ENCODE measurements around the gene SEPTIN3.
A peak's percentile ranks its signal among the peaks of the same experiment; 100 is the strongest.

Gene SEPTIN3

GRCh38 chr22:41969110-41969646, at the start of gene SEPTIN3:
TSS of gene SEPTIN3 (plus strand) at chr22:41969443. CDS start at chr22:41971493, 2,050 bp downstream.
- DNase-seq, result no peak

DNA sequence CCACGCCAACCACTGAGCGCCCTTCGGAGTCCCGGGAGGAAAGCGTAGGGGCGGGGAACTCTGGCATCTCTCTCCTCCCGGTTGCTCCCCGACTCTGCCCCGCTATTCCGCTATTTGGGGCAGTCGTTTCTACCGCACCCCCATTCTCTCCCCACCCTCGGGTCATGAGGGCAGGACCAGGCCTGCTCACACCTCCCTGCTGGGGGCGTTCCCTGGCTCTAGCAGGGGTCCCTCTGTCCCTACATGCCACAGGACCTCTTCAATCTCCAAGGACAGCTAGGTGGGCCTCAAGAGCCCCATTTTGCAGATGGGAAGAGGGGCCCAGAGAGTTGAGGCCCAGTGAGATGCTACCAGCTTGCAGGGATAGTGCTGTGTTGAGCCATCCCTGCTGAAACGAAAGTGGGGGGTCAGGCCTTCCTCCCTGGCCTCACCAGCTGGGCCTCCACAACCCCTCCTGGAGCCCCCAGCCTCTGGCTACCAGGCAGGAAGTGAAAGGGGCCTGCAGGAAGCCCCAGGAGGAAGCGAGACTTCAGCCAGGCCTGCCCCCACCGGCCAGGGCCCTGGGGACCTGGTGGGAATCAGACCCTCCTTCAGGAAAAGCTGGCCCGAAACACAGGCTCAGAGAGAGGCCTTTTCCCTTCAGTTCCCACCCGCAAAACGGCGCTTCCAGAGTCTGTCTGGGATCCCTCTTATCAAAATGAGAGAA, 48.8 kb upstream of the SEPTIN3 start:
- DNase-seq, result no peak

- DNase-seq, result no peak
Measured at GRCh38 chr22:41922328-41922727, 46.9 kb upstream of the SEPTIN3 start.

DNA sequence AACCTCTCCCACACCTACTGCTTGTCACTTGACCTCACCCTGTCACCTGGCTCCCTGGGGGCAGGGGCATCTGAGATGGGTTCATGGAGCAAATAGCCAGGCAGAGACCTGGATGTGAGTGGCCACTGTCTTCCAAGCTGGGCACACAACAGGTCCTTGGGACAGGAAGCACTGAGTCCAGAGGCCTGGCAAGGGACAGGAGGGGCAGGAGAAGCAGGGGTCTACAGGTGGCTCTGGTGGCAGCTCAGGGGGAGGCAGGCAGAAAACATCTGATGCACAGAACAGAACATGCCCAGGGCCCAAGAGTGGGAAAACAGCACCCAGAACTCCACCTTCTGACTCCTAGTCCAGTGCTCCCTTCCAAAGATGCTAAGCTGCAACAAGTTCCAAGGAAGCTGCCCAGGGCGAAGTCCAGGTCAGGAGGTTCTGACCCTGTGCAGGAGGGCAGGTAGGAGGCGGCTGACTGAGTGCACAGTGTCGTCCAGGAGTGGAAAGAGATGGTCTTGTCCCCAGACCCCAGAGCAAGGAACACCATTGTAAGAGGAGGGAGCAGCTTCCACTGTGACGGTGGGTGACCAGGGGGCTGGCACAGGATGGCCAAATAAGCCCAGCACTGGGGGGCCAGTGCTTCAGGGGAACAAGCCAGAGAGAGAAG, 46.2 kb upstream of the SEPTIN3 start:
- DNase-seq, result no peak

DNA sequence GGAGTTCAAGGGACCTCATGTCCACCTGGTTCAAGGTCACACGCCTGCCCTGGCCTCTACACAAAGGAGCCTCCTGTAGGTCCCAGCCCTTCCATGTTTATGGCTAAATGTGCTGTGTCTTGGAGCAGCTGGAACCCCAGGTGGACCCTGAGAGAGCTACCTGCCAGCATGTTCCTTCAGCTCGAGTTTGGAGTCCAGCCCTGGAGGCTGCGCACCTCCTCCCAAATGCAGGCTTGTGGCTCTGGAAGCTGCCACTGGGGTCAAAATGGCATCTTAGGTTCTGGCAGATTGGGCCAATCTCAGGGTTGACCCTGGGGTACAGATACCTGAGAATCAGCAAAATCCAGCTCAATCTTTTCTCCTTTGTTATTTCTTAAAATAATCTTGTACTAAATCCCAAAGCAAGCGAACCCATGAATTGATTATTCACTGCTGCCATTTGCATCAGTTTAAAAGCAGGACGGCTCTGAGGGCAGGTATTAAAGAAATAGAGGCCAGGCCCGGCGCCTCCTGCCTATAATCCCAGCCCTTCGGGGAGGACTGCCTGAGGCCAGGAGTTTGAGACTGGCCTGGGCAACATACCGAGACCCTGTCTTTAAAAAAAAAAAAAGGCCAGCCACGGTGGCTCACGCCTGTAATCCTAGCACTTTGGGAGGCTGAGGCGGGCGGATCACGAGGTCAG, 45.5 kb upstream of the SEPTIN3 start:
- DNase-seq, result no peak

DNA sequence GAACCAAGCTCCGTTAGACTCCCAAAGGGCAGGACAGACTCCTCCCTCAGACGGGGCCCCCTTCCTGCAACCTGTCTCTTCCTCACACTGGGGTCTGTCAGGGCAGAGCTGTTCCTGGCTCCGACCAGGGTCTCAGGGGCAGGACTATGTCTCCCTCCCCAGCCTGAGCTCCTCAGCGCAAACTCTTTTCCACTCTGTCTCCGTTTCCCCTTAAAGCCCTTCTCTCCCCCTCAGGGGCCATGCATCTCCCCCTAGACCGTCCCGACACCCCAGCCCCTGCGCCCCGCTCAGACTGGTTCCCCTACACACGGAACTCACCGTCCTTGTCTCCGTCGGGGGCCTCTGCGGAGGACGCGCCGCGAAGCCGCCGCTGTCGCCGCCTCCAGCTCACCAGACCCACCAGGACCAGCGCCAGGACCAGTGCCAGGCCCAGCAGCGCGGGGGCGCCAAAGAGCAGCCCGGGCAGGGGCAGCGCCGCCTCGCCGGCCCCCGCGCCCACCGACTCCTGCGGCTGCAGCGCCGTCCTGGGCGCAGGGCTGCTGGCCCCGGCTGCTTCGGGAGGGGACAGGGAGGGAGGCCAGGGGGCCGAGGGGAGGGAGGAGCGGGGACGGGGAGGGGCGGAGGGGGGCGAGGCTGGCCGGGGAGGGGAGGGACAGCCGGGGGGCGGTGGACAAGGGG, 43.3 kb upstream of the SEPTIN3 start:
- no peak for DNase-seq

- DNase-seq, result no peak
Measured at GRCh38 chr22:41927813-41928212, 41.4 kb upstream of the SEPTIN3 start.

GRCh38 chr22:41928593-41929417, 40.4 kb upstream of the SEPTIN3 start:
- DNase-seq, result no peak

DNA sequence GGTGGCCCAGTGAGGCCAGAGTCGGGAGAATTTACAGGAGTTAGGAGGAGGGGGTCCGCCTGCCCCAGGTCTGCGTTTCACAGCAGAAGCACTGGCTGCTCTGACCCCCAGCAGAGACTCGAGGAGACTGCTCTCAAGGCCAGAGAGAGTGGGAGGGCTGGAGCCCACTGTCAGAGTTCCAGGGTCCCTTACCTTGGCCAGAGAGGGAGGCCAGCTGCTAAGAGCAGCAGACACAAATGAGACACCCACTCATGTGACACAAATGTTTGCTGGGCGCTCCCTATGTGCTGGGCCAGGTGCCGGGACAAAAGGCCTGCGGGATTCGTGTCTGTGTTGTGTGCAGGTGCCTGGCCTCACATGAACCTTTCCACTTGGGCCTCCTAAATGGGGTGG, 39.8 kb upstream of the SEPTIN3 start:
- DNase-seq, result no peak

GRCh38 chr22:41931701-41932269, 37.5 kb upstream of the SEPTIN3 start:
- DNase-seq, result no peak

DNA sequence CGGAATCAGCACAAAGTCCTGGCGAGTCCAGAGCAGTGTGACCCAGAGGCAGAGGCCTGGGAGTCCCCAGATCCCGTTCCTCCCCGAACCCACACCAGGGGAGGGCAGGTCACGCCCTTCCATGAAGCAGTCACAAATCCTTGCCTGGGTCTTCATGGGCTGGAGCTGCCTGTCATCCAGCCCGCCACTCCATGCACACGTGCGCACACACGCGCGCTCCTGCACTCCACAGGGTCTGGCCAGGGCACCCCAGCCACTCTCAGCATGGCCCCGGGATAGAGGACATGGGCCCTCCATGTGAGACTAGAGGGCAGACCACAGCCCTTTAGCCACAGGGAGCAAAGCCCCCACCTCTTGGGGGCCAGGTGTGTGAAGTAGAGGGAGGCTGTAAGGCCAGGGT, 36.9 kb upstream of the SEPTIN3 start:
- DNase-seq, result no peak

GRCh38 chr22:41933411-41934177, 35.6 kb upstream of the SEPTIN3 start:
- no peak for DNase-seq

GRCh38 chr22:41934284-41935014, 34.8 kb upstream of the SEPTIN3 start:
- no peak for DNase-seq

GRCh38 chr22:41935015-41935351, 34.3 kb upstream of the SEPTIN3 start:
- DNase-seq, result no peak

DNA sequence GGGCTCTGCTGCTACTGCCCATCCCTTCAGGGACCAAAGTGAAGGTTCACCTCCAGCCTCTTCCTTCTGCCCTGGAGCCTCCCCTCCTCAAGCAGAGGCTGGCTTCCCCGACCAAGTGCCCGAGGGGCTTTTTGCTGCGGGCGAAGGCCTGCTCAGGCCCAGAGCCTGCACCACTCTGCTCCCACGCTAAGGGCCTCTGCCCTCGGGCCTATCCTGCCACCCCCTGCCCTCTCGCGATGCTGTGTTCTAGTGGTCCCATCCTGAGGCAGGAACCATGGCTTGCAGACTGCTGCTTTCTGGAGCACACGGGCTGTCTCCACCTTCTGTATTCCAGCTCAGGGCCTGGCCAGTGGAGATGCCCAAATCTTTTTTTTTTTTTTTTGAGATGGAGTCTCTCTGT, 33.7 kb upstream of the SEPTIN3 start:
- DNase-seq, result no peak

GRCh38 chr22:41936894-41937169, 32.4 kb upstream of the SEPTIN3 start:
- no peak for DNase-seq

- no peak for DNase-seq
Measured at GRCh38 chr22:41939981-41940831, 29.0 kb upstream of the SEPTIN3 start.

- peak; percentile 33 for DNase-seq
Measured at GRCh38 chr22:41940832-41941765, 28.1 kb upstream of the SEPTIN3 start.

All from NCI-H2227 treated with DMSO at 0.1 percent for 48 hours (cell line).